PC-3 (cell line): ENCODE measurements around the gene RRBP1. TPM values are rescaled to one million over a fixed set of nuclear protein-coding genes. Genes with fewer than 3 reads are reported as not detected.

ENCODE experiments used
- ATAC-seq: fragments of 200-7000 bp; cut with Tn5 transposase; 2 replicates; pipeline ENCODE4 v1.9.1; 2020; ENCODE audit warnings: mild to moderate bottlenecking, moderate library complexity
- Bru-seq: library from RNA; stranded (reverse); fragments of 400-500 nt; gene quantifications from one replicate; lab custom pipeline; 2021; lab: Mats Ljungman, UMichigan
- BruChase-seq, 2 experiments: library from RNA; stranded (reverse); fragments of 400-500 nt; gene quantifications; one replicate each; lab custom pipeline; 2021; lab: Mats Ljungman, UMichigan
- BruUV-seq: library from RNA; stranded (reverse); fragments of 400-500 nt; replicated peaks from 2 replicates; lab custom pipeline; 2021; lab: Mats Ljungman, UMichigan
- CTCF ChIA-PET: fragments of 300-600 bp; sonication (Branson Sonifier 250); formaldehyde crosslinking; loops from one replicate; lab custom pipeline; 2022; ENCODE audit warnings: antibody characterized with exemption; lab: Charles Lee
- POLR2A ChIA-PET: fragments of 300-600 bp; sonication (Branson Sonifier 250); formaldehyde crosslinking; loops from one replicate; lab custom pipeline; 2022; ENCODE audit warnings: antibody characterized with exemption; ENCODE audit not compliant: unreplicated experiment; lab: Charles Lee
- DNase-seq: peaks from one replicate; pipeline ENCODE4 v3.0.0-alpha.2; 2015
- H2AFZ ChIP-seq: fragments of 300-600 bp; sonication (generic); 2 replicates; pipeline ENCODE4 v1.6.0; 2016; ENCODE audit warnings: antibody characterized with exemption, low read length
- H3F3A ChIP-seq: fragments of 300-600 bp; sonication (generic); one replicate; pipeline ENCODE4 v1.6.0; 2017; ENCODE audit warnings: antibody characterized with exemption, low read length, control low read depth, mild to moderate bottlenecking; ENCODE audit not compliant: unreplicated experiment
- H3K27ac ChIP-seq: fragments of 300-600 bp; sonication (generic); 2 replicates; pipeline ENCODE4 v1.5.1; 2016; ENCODE audit warnings: mild to moderate bottlenecking, low read length
- H3K27me3 ChIP-seq: fragments of 300-600 bp; sonication (generic); 2 replicates; pipeline ENCODE4 v1.6.1; 2016; ENCODE audit warnings: low read length, mixed read lengths
- H3K36me3 ChIP-seq: fragments of 300-600 bp; sonication (generic); 2 replicates; pipeline ENCODE4 v1.6.1; 2016; ENCODE audit warnings: low read depth, mixed run types, low read length, mixed read lengths
- H3K4me1 ChIP-seq: fragments of 300-600 bp; sonication (generic); 2 replicates; pipeline ENCODE4 v1.5.1; 2016; ENCODE audit warnings: low read length; ENCODE audit not compliant: insufficient read depth
- H3K4me2 ChIP-seq: fragments of 300-600 bp; sonication (generic); 2 replicates; pipeline ENCODE4 v1.6.0; 2016; ENCODE audit warnings: low read length
- H3K4me3 ChIP-seq: fragments of 300-600 bp; sonication (generic); 2 replicates; pipeline ENCODE4 v1.5.1; 2016; ENCODE audit warnings: mild to moderate bottlenecking, low read length, mixed read lengths
- H3K79me2 ChIP-seq: fragments of 300-600 bp; sonication (generic); 2 replicates; pipeline ENCODE4 v1.6.1; 2017; ENCODE audit warnings: low read length, mixed read lengths
- H3K9ac ChIP-seq: fragments of 300-600 bp; sonication (generic); 2 replicates; pipeline ENCODE4 v1.6.0; 2016; ENCODE audit warnings: mild to moderate bottlenecking, low read length
- H3K9me2 ChIP-seq: fragments of 300-600 bp; sonication (generic); replicated peaks from 2 replicates; pipeline ENCODE4 v1.6.1; 2016; ENCODE audit warnings: mixed run types, low read length, mixed read lengths
- H3K9me3 ChIP-seq: fragments of 300-600 bp; sonication (generic); 2 replicates; pipeline ENCODE4 v1.6.1; 2016; ENCODE audit warnings: low read length, mixed read lengths
- H4K20me1 ChIP-seq: fragments of 300-600 bp; sonication (generic); 2 replicates; pipeline ENCODE4 v1.6.1; 2016; ENCODE audit warnings: low read length, mixed read lengths
- CTCF ChIP-seq: fragments of 300-600 bp; sonication (generic); conservative IDR thresholded peaks from 2 replicates; pipeline ENCODE4 v1.5.1; 2017; ENCODE audit warnings: antibody characterized with exemption, low read depth, mild to moderate bottlenecking, low read length
- EZH2 ChIP-seq: fragments of 300-600 bp; sonication (generic); IDR thresholded peaks from one replicate; pipeline ENCODE4 v1.6.1; 2017; ENCODE audit warnings: antibody characterized with exemption, mild to moderate bottlenecking, low read length; ENCODE audit not compliant: unreplicated experiment
- EZH2phosphoT487 ChIP-seq: fragments of 300-600 bp; sonication (generic); IDR thresholded peaks from 2 replicates; pipeline ENCODE4 v1.6.1; 2018; ENCODE audit warnings: mild to moderate bottlenecking, antibody characterized with exemption, low read length, borderline replicate concordance
- intact Hi-C: fragments of 100-400 bp; cut with micrococcal nuclease; formaldehyde crosslinking; loops from 2 replicates; pipeline ENCODE4 v1.9.0; 2023
- long read RNA-seq: library from polyadenylated mRNA; unstranded; transcript quantifications from one replicate; pipeline ENCODE4 v2.0.0, GENCODE V29; 2021; ENCODE audit not compliant: unreplicated experiment
- total RNA-seq: library from RNA; depleted of rRNA; stranded (reverse); fragments of >200 nt; gene quantifications from 2 replicates; pipeline ENCODE4 v1.2.3, GENCODE V29; 2014; rRNA removed

RRBP1 gene
- total RNA-seq (176 and 241 TPM in 2 replicates), Bru-seq, nascent RNA (percentile 94 among the genes with signal in this experiment), BruChase-seq, experiment 1, labeled RNA remaining after a 6-hour chase (percentile 90 among the genes with signal in this experiment), BruChase-seq, experiment 2, labeled RNA remaining after a 2-hour chase (percentile 92 among the genes with signal in this experiment)
- long read RNA-seq, full-length matches to known transcripts: 73 of 419 reads
- long read RNA-seq, partial matches to known transcripts: 153 of 419 reads
- long read RNA-seq, other reads (novel, unspliced or antisense): 193 of 419 reads

GRCh38 chr20:17682103-17682888, at the start of gene RRBP1:
Gene RRBP1, minus strand, starts transcription at chr20:17682242. Its CDS starts 21,735 bp downstream, at chr20:17660507.
- H3K4me2 ChIP-seq: peak within 1 kb of the TSS; percentile 89
- H4K20me1 ChIP-seq: peaks cover 31% of the 10 kb centered on the region
- H3K9me2 ChIP-seq: no peaks in the 10 kb centered on the region
- CTCF ChIA-PET: interaction anchor here (0.5 to 2.2 kb wide), 9 partner anchors 14 to 333 kb away, joined by 3 to 11 read pairs (median 5); no protein-coding TSS in a partner anchor
- H3K36me3 ChIP-seq: peaks cover 21% of the 10 kb centered on the region
- DNase-seq (peak; percentile 98), ATAC-seq (peak; percentile 90)
- H3K4me1 ChIP-seq: peaks cover 19% of the 10 kb centered on the region
- peaks cover 41% of the 10 kb centered on the region for H3K27me3 ChIP-seq
- POLR2A ChIA-PET: interaction anchor here (0.5 to 0.9 kb wide), 13 partner anchors 20 to 309 kb away, joined by 3 to 12 read pairs (median 4); partner anchors contain the start of genes BFSP1 and DSTN
- H3F3A ChIP-seq: no peaks in the 10 kb centered on the region
- intact Hi-C loops: loop anchor here (1.0 to 5.0 kb wide), 4 partner anchors 53 to 310 kb away; no protein-coding TSS in a partner anchor
- H3K9me3 ChIP-seq: no peaks in the 10 kb centered on the region
- peaks cover 37% of the 10 kb centered on the region for H3K79me2 ChIP-seq
- TF ChIP-seq CTCF (peak; percentile 88), EZH2phosphoT487 (no peak), EZH2 (no peak)
- H3K27ac ChIP-seq: peak within 1 kb of the TSS; percentile 26; the same call in 1 of the 2 replicates
- peak within 1 kb of the TSS; percentile 93 for H2AFZ ChIP-seq
- H3K9ac ChIP-seq: peak within 1 kb of the TSS; percentile 67
- no TSS peak for BruUV-seq
- peak within 1 kb of the TSS; percentile 77 for H3K4me3 ChIP-seq

GRCh38 chr20:17731233-17731632, 49.2 kb upstream of the RRBP1 start:
- H3K4me3 ChIP-seq: no peak overlapping the region
- H3K36me3 ChIP-seq: no peaks in the 10 kb centered on the region
- no peak overlapping the region for H2AFZ ChIP-seq
- H3F3A ChIP-seq: no peaks in the 10 kb centered on the region
- no peak for ATAC-seq
- no peaks in the 10 kb centered on the region for H3K79me2 ChIP-seq
- H3K4me2 ChIP-seq: no peak overlapping the region
- CTCF ChIA-PET: no interaction called here
- H3K9me2 ChIP-seq: no peaks in the 10 kb centered on the region
- no TSS peak for BruUV-seq
- H3K9me3 ChIP-seq: no peaks in the 10 kb centered on the region
- H4K20me1 ChIP-seq: no peaks in the 10 kb centered on the region
- no peaks in the 10 kb centered on the region for H3K27me3 ChIP-seq
- no peak overlapping the region for H3K9ac ChIP-seq
- H3K4me1 ChIP-seq: peaks cover 13% of the 10 kb centered on the region
- intact Hi-C loops: no loop called here
- no peak overlapping the region for H3K27ac ChIP-seq
- POLR2A ChIA-PET: no interaction called here
- DNase-seq: no peak
- TF ChIP-seq EZH2 (no peak), CTCF (no peak), EZH2phosphoT487 (no peak)
